Measurements from ENCODE around the gene MEGF11. TPM values are rescaled to one million over a fixed set of nuclear protein-coding genes. Genes with fewer than 3 reads are reported as not detected.

MEGF11 gene
- polyA plus RNA-seq, 1 of the 3 experiments (the other 2 are of a cell fraction) = not detected

DNA sequence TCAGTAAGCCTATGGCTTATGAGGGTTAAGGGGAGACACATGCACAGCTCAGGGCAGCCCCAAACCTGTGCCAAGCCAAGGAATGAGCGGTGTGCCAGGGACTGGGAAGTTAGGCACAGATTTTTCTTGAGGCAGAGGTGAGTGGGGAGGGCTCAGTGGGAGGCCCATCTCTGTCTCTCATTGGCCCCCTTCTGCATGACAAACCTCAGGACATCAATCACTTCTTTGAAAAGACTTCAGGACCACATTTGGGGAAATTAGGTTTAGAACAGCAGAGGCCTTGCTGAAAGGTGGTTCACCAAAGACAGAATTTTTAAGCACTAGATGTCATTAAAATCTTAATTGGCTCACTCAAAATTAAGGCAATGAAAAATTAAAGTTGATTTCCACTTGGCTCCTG is 327.1 kb downstream of the MEGF11 start:
- 94% methylated on average over 1 of the region's 1 CpG for WGBS (ENCODE audit: low lambda C conversion rate)
- no peaks in the 10 kb centered on the region for H3K9me3 ChIP-seq
- H3K27ac ChIP-seq (ENCODE audit: low read depth in 2 of 2, low read length in 1 of 2) = no peak overlapping the region

More for the DNA sequence above, 327.1 kb downstream of the MEGF11 start:
- Histone ChIP-seq H3K36me3 (replicated peaks in 1 of 2; ENCODE audit: control insufficient read depth in 1 of 2, insufficient read depth in 2 of 2, low read length in 1 of 2) (no peaks in the 10 kb centered on the region), H3K9me2 (no peaks in the 10 kb centered on the region), H4K20me1 (ENCODE audit: insufficient read depth) (no peaks in the 10 kb centered on the region), H3K9ac (no peak overlapping the region), H3K4me2 (no peak overlapping the region), H3K27me3 (ENCODE audit: insufficient read depth) (no peaks in the 10 kb centered on the region), H3K79me2 (ENCODE audit: insufficient read depth) (no peaks in the 10 kb centered on the region), H3K4me3 (ENCODE audit: low read depth in 2 of 2, low read length in 1 of 2) (no peak overlapping the region), H3K4me1 (ENCODE audit: control insufficient read depth in 1 of 2, insufficient read depth in 2 of 2, low read depth in 1 of 2, low read length in 1 of 2) (peaks cover 0 to 7% of the 10 kb centered on the region in 2 experiments; a peak in 1 of 4 replicates), H3F3A (replicated peaks; ENCODE audit: insufficient read depth) (no peaks in the 10 kb centered on the region), H2AFZ (ENCODE audit: low read depth) (no peak overlapping the region)
- POLR2A ChIA-PET = no interaction called here
- CTCF ChIA-PET = interaction anchor here (0.9 to 4.1 kb wide), 3 partner anchors 10 to 55 kb away, joined by 3 to 23 read pairs (median 4); no protein-coding TSS in a partner anchor
- no peak for DNase-seq
- no peak for TF ChIP-seq PBX3 (IDR thresholded peaks at IDR 0.05)
- no peak for TF ChIP-seq GATA2 (CRISPR knock-in tag; IDR thresholded peaks at IDR 0.05)
- no peak for TF ChIP-seq REST (IDR thresholded peaks at IDR 0.05; ENCODE audit: low read depth, low read length)
- TF ChIP-seq NFIC (IDR thresholded peaks at IDR 0.05; ENCODE audit: borderline replicate concordance) = no peak
- no peak for TF ChIP-seq USF2 (IDR thresholded peaks at IDR 0.05; ENCODE audit: borderline replicate concordance, low read depth, low read length)
- no peak for TF ChIP-seq CTCF (IDR thresholded peaks at IDR 0.05)
- no peak for TF ChIP-seq RFX5 (IDR thresholded peaks at IDR 0.05; ENCODE audit: low read length)
- no peak for TF ChIP-seq JUND (IDR thresholded peaks at IDR 0.05)
- TF ChIP-seq YY1 (IDR thresholded peaks at IDR 0.05; ENCODE audit: low read depth) = no peak
- no peak for TF ChIP-seq MEF2A (IDR thresholded peaks at IDR 0.05; ENCODE audit: borderline replicate concordance, low read depth)
- no peak for TF ChIP-seq TCF12 (IDR thresholded peaks at IDR 0.05)
- no peak for TF ChIP-seq RAD21 (IDR thresholded peaks at IDR 0.05; ENCODE audit: low read length)
- TF ChIP-seq SMC3 (IDR thresholded peaks at IDR 0.05; ENCODE audit: low read depth, low read length) = no peak
- TF ChIP-seq SIN3A (IDR thresholded peaks at IDR 0.05; ENCODE audit: borderline replicate concordance, low read depth, low read length) = no peak
- TF ChIP-seq EZH2phosphoT487 (IDR thresholded peaks at IDR 0.05; ENCODE audit: borderline replicate concordance, low read depth) = no peak
- no peak for TF ChIP-seq GABPA (IDR thresholded peaks at IDR 0.05; ENCODE audit: low read depth)
- TF ChIP-seq, protein P1, sequence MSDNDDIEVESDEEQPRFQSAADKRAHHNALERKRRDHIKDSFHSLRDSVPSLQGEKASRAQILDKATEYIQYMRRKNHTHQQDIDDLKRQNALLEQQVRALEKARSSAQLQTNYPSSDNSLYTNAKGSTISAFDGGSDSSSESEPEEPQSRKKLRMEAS (IDR thresholded peaks at IDR 0.05; ENCODE audit: low read depth) = no peak
